ENCODE results near the gene ZNF865.

ZNF865 gene

GRCh38 chr19:55666343-55667005, 61.0 kb downstream of the ZNF865 start:
- Histone ChIP-seq H3K27ac (ENCODE audit: low read length) (no peak overlapping the region), H3K9ac (ENCODE audit: low read depth, low read length) (no peak overlapping the region), H3K4me1 (ENCODE audit: insufficient read depth, low read length) (peaks cover 16% of the 10 kb centered on the region), H3K4me3 (ENCODE audit: low read depth in 1 of 2, low read length in 2 of 2) (no peak overlapping the region), H3K9me3 (ENCODE audit: insufficient read depth, low read length, severe bottlenecking) (no peaks in the 10 kb centered on the region), H3K27me3 (ENCODE audit: insufficient read depth, low read length, poor library complexity) (no peaks in the 10 kb centered on the region), H3K79me2 (ENCODE audit: insufficient read depth, low read length) (peaks cover 98% of the 10 kb centered on the region), H2AFZ (ENCODE audit: low read depth, low read length) (no peak overlapping the region), H3K36me3 (ENCODE audit: insufficient read depth, low read length) (peaks cover 99% of the 10 kb centered on the region), H4K20me1 (ENCODE audit: insufficient read depth, low read length) (peaks cover 98% of the 10 kb centered on the region), H3K4me2 (ENCODE audit: insufficient read depth, low read length) (no peak overlapping the region)
- TF ChIP-seq EZH2 (IDR thresholded peaks at IDR 0.05; ENCODE audit: borderline replicate concordance, low read depth, low read length, severe bottlenecking) (no peak), CTCF (IDR thresholded peaks at IDR 0.05; ENCODE audit: borderline replicate concordance, extremely low read depth, low read length, poor library complexity, severe bottlenecking) (no peak)
- ATAC-seq (ENCODE audit: insufficient read depth, low read depth) (no peak), DNase-seq (no peak)
